CD14-positive monocyte (primary cell): ENCODE measurements around the gene CDKN2B-AS1. TPM values are rescaled to one million over a fixed set of nuclear protein-coding genes. Genes with fewer than 3 reads are reported as not detected.

ENCODE experiments used
- DNase-seq, 3 donors: peaks; one replicate each; pipeline ENCODE4 v3.0.0-alpha.2; 2011 to 2022
- H2AFZ ChIP-seq: 2 replicates; pipeline ENCODE4 v1.6.0; 2012; ENCODE audit warnings: mild to moderate bottlenecking, low read depth, low read length, inconsistent platforms; ENCODE audit not compliant: insufficient read depth, poor library complexity, severe bottlenecking
- H3K27ac ChIP-seq, 2 donors: 1 replicate in 1 of 2; 2 replicates in 1 of 2; pipeline ENCODE4 v1.5.1; 2012 to 2013; ENCODE audit warnings: low read length in 2 of 2, control low read depth in 1 of 2, inconsistent platforms in 1 of 2, low read depth in 1 of 2, mild to moderate bottlenecking in 1 of 2
- H3K27me3 ChIP-seq, 2 donors: one replicate each; pipeline versions ENCODE4 v1.6.0 to v1.6.1; 2011 to 2013; ENCODE audit warnings: low read length in 2 of 2; ENCODE audit not compliant: control insufficient read depth in 2 of 2, insufficient read depth in 2 of 2
- H3K36me3 ChIP-seq, 2 donors: replicated peaks in 1 of 2; 1 replicate in 1 of 2; 2 replicates in 1 of 2; pipeline versions ENCODE4 v1.5.1 to v1.6.1; 2012 to 2013; ENCODE audit warnings: low read length in 2 of 2, control low read depth in 1 of 2, inconsistent platforms in 1 of 2, mild to moderate bottlenecking in 1 of 2; ENCODE audit not compliant: insufficient read depth in 2 of 2, control insufficient read depth in 1 of 2
- H3K4me1 ChIP-seq, 2 donors: 1 replicate in 1 of 2; 2 replicates in 1 of 2; pipeline versions ENCODE4 v1.5.1 to v1.6.1; 2012 to 2013; ENCODE audit warnings: low read length in 2 of 2, control low read depth in 1 of 2, inconsistent platforms in 1 of 2, mild to moderate bottlenecking in 1 of 2, moderate library complexity in 1 of 2; ENCODE audit not compliant: insufficient read depth in 2 of 2, control insufficient read depth in 1 of 2
- H3K4me2 ChIP-seq: replicated peaks from 2 replicates; pipeline ENCODE3; 2012; ENCODE audit warnings: low read length, moderate library complexity, mild to moderate bottlenecking; ENCODE audit not compliant: poor library complexity, severe bottlenecking; ENCODE audit errors: extremely low read depth
- H3K4me3 ChIP-seq, 3 experiments: fragments of 200-600 bp in 1 of 3; sonication (generic) in 1 of 3; replicated peaks in 1 of 3; 1 replicate in 2 of 3; 2 replicates in 1 of 3; pipeline ENCODE4 v1.5.1; 2011 to 2013; ENCODE audit warnings: low read length in 3 of 3, mild to moderate bottlenecking in 3 of 3, control low read depth in 2 of 3, low read depth in 2 of 3, inconsistent platforms in 1 of 3, moderate library complexity in 1 of 3
- H3K79me2 ChIP-seq: 2 replicates; pipeline ENCODE4 v1.6.0; 2012; ENCODE audit warnings: mild to moderate bottlenecking, control low read depth, inconsistent platforms, low read length, moderate library complexity; ENCODE audit not compliant: insufficient read depth
- H3K9ac ChIP-seq: 2 replicates; pipeline ENCODE4 v1.6.0; 2017; ENCODE audit warnings: low read length, mild to moderate bottlenecking; ENCODE audit not compliant: insufficient read depth, poor library complexity, severe bottlenecking
- H3K9me3 ChIP-seq, 2 donors: replicated peaks in 1 of 2; 1 replicate in 1 of 2; 2 replicates in 1 of 2; pipeline versions ENCODE4 v1.5.1 to v1.6.1; 2012 to 2013; ENCODE audit warnings: low read length in 2 of 2, control low read depth in 1 of 2; ENCODE audit not compliant: control insufficient read depth in 1 of 2, insufficient read depth in 1 of 2
- H4K20me1 ChIP-seq: 2 replicates; pipeline ENCODE4 v1.6.0; 2012; ENCODE audit warnings: mild to moderate bottlenecking, low read length, control low read depth, moderate library complexity; ENCODE audit not compliant: insufficient read depth
- H3K27ac Mint-ChIP-seq, 7 donors: one replicate each; pipeline ENCODE4 v1.8.0; 2020; ENCODE audit warnings: mild to moderate bottlenecking in 7 of 7, mixed read lengths in 7 of 7, moderate library complexity in 6 of 7, inconsistent platforms in 2 of 7
- H3K27me3 Mint-ChIP-seq, 3 donors: one replicate each; pipeline ENCODE4 v1.8.0; 2021 to 2022; ENCODE audit warnings: low read depth in 3 of 3, mild to moderate bottlenecking in 3 of 3, mixed read lengths in 3 of 3, moderate library complexity in 3 of 3, inconsistent platforms in 1 of 3
- H3K36me3 Mint-ChIP-seq, 2 donors: one replicate each; pipeline ENCODE4 v1.8.0; 2020; ENCODE audit warnings: mixed read lengths in 2 of 2, inconsistent platforms in 1 of 2, mild to moderate bottlenecking in 1 of 2
- H3K4me1 Mint-ChIP-seq: one replicate; pipeline ENCODE4 v1.8.0; 2020; ENCODE audit warnings: mild to moderate bottlenecking, mixed read lengths
- H3K4me3 Mint-ChIP-seq, 2 donors: one replicate each; pipeline ENCODE4 v1.8.0; 2020; ENCODE audit warnings: mild to moderate bottlenecking in 2 of 2, mixed read lengths in 2 of 2, moderate library complexity in 1 of 2
- H3K9me3 Mint-ChIP-seq, 7 donors: one replicate each; pipeline ENCODE4 v1.8.0; 2020 to 2022; ENCODE audit warnings: mixed read lengths in 7 of 7, mild to moderate bottlenecking in 6 of 7, moderate library complexity in 6 of 7, inconsistent platforms in 2 of 7
- CTCF ChIP-seq: fragments of 200-600 bp; IDR thresholded peaks from one replicate; pipeline ENCODE4 v1.8.0; 2022; ENCODE audit warnings: antibody characterized with exemption, mild to moderate bottlenecking
- WGBS: methylation state at CpG from one replicate; pipeline ENCODE4 v1.1.5; 2013; ENCODE audit warnings: missing lambda C conversion rate; ENCODE audit not compliant: insufficient coverage; 5-methylcytosine and 5-hydroxymethylcytosine counted together
- intact Hi-C, 2 donors: fragments of 100-400 bp; cut with micrococcal nuclease; formaldehyde crosslinking; loops; one replicate each; pipeline versions ENCODE4 v1.15.0 to v1.15.1; 2023
- polyA plus RNA-seq, 3 donors: library from polyadenylated mRNA; depleted of rRNA in 1 of 3; unstranded in 2 of 3; stranded (reverse) in 1 of 3; fragments of 300-500 nt in 2 of 3; fragments of >200 nt in 1 of 3; fragmentation: Illumina TruSeq in 2 of 3; gene quantifications; 1 replicate in 2 of 3; 2 replicates in 1 of 3; pipeline ENCODE4 v1.2.3, GENCODE V29; 2012 to 2021

The CDKN2B-AS1 gene
- polyA plus RNA-seq, 3 donors: 0.35 to 0.55 (median 0.50) TPM

DNA sequence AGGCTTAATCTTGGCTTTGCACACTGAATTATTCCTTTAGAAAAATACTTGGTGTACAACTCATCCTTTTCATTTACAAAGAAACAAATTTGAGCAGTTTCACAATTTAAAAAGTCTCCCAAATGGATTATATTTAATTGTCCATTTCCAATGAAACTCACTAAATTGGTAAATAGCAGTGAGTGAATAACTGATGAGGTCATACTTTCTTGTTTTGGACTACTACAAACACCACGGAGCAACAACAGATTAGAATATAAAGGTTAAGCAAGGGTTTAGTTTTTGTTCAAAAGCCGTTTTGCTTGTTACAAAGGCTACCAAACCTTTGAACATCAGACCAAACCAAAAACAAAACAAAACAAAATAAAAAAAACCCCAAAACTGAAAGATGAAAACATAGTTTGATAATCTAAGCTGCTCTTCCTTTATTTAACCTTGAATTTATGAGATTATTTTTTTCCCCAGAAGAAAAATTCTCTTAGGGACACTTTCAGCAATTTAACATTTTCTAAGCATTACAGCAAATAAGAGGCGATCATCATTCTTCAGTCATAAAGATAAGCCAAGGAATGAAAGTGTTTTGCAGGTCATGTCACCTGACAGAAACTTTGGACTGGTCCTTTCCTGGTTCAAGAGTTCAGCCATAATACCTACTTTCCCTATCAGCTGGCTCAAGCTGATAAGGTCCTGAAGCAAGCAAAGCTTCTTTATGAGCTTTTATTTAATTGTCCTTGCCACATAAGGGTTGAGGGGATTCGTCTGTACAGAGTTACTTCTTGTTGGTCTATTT lies 114.2 kb downstream of the CDKN2B-AS1 start:
- H3K4me3 ChIP-seq: no peak overlapping the region
- Mint-ChIP-seq H3K4me3 (peak overlapping the region in 1 of 2 donors; percentile 18), H3K9me3 (no peaks in the 10 kb centered on the region), H3K27ac (no peak overlapping the region), H3K4me1 (no peaks in the 10 kb centered on the region), H3K27me3 (peaks cover 26 to 53% (median 30%) of the 10 kb centered on the region in 3 donors), H3K36me3 (no peaks in the 10 kb centered on the region)
- intact Hi-C loops: no loop called here
- H3K79me2 ChIP-seq: no peaks in the 10 kb centered on the region
- H4K20me1 ChIP-seq: no peaks in the 10 kb centered on the region
- H3K4me1 ChIP-seq: no peaks in the 10 kb centered on the region
- WGBS: 100% methylated on average over 1 of the region's 4 CpGs
- H3K27me3 ChIP-seq: peaks cover 30 to 48% of the 10 kb centered on the region in 2 donors
- H3K27ac ChIP-seq: no peak overlapping the region
- no peak for DNase-seq
- no peak overlapping the region for H3K9ac ChIP-seq
- no peaks in the 10 kb centered on the region for H3K36me3 ChIP-seq
- no peaks in the 10 kb centered on the region for H3K9me3 ChIP-seq
- H3K4me2 ChIP-seq: no peak overlapping the region
- H2AFZ ChIP-seq: no peak overlapping the region
- no peak for TF ChIP-seq CTCF

DNA sequence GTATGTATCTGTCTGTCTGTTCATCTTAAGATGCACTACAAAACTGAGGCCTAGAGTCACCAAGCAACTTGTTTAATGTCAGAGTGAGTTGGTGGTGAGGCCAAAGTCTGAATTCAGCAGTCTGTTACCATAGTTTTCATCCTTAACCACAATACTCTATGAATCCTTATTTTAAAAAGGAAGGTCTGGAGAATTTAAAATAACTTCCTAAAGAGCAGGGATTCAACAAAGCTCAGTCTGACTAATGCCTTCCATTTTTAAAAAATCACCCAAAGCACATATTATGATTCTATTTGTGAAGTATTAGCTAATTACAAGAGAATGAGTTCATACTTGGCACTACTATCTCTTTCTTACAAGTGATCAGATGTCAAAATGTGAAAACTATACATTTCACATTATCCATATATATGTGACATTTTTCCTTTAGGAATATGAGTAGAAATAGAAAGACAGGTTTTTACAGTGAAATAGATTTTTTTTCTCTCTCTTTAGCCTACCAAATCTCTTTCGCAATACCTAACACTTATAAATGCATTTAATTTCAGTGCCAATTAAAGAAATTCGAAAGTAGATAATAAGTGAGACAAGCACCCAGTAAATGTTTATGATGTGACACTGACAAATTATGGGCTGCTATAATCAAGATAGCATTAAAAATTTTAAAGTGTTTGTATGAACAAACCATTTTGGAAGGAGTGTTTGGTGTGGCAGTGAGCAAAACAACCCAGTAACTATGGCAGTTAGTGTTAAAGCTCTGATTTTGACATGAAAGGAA lies 116.8 kb downstream of the CDKN2B-AS1 start:
- WGBS: no CpG with 5 or more reads among the region's 2 CpGs
- Mint-ChIP-seq H3K36me3 (no peaks in the 10 kb centered on the region), H3K9me3 (no peaks in the 10 kb centered on the region), H3K4me1 (no peaks in the 10 kb centered on the region), H3K4me3 (no peak overlapping the region), H3K27ac (no peak overlapping the region), H3K27me3 (peaks cover 29 to 51% (median 34%) of the 10 kb centered on the region in 3 donors)
- intact Hi-C loops: no loop called here
- Histone ChIP-seq H3K9me3 (no peaks in the 10 kb centered on the region), H3K9ac (no peak overlapping the region), H3K27ac (no peak overlapping the region), H2AFZ (no peak overlapping the region), H3K36me3 (no peaks in the 10 kb centered on the region), H3K79me2 (no peaks in the 10 kb centered on the region), H3K4me1 (no peaks in the 10 kb centered on the region), H4K20me1 (no peaks in the 10 kb centered on the region), H3K27me3 (peaks cover 40 to 55% of the 10 kb centered on the region in 2 donors), H3K4me3 (no peak overlapping the region), H3K4me2 (no peak overlapping the region)
- DNase-seq: no peak
- TF ChIP-seq CTCF: no peak
